Activated CD8-positive, alpha-beta memory T cell treated with anti-CD3 and anti-CD28 coated beads for 24 hours (primary cell): ENCODE measurements around the gene SYTL5.
"Not testable (repeated sequence)": the region's sequence is repeated elsewhere in the genome, so short reads cannot be mapped to it uniquely, and the experiment has no call there.

Experiments used
- DNase-seq: peaks from one replicate; pipeline ENCODE4 v3.0.0-alpha.2; 2020

The SYTL5 gene

GRCh38 chrX:38006291-38006690 lies at the start of gene SYTL5:
TSS of gene SYTL5 (plus strand) at chrX:38006553. CDS start at chrX:38033890, 27,337 bp downstream.
- DNase-seq = no peak

- DNase-seq = no peak
These were observed 47.7 kb upstream of the SYTL5 start for GRCh38 chrX:37958525-37959211.

GRCh38 chrX:37959212-37960021 lies 46.9 kb upstream of the SYTL5 start:
- DNase-seq = no peak

GRCh38 chrX:37961118-37961517 lies 45.2 kb upstream of the SYTL5 start:
- no peak for DNase-seq

GRCh38 chrX:37967714-37968113 lies 38.6 kb upstream of the SYTL5 start:
- no peak for DNase-seq

- no peak for DNase-seq
These were observed 30.9 kb upstream of the SYTL5 start for GRCh38 chrX:37975421-37975820.

GRCh38 chrX:37976153-37976552 lies 30.2 kb upstream of the SYTL5 start:
- DNase-seq = no peak

- no peak for DNase-seq
These were observed 21.5 kb upstream of the SYTL5 start for GRCh38 chrX:37984880-37985279.

GRCh38 chrX:37986893-37987292 lies 19.5 kb upstream of the SYTL5 start:
- no peak for DNase-seq

- DNase-seq = no peak
These were observed 17.0 kb upstream of the SYTL5 start for GRCh38 chrX:37989304-37989703.

- not testable (repeated sequence) for DNase-seq
These were observed 15.1 kb upstream of the SYTL5 start for GRCh38 chrX:37991303-37991702.

GRCh38 chrX:37993176-37993575 lies 13.2 kb upstream of the SYTL5 start:
- DNase-seq = no peak

GRCh38 chrX:37993837-37994619 lies 12.3 kb upstream of the SYTL5 start:
- no peak for DNase-seq

GRCh38 chrX:37995428-37995827 lies 10.9 kb upstream of the SYTL5 start:
- no peak for DNase-seq

- no peak for DNase-seq
These were observed 9.3 kb upstream of the SYTL5 start for GRCh38 chrX:37997096-37997495.

GRCh38 chrX:37998586-37999262 lies 7.6 kb upstream of the SYTL5 start:
- DNase-seq = no peak

GRCh38 chrX:38000706-38001105 lies 5.6 kb upstream of the SYTL5 start:
- no peak for DNase-seq

- no peak for DNase-seq
These were observed 2.3 kb upstream of the SYTL5 start for GRCh38 chrX:38004046-38004445.

- no peak for DNase-seq
These were observed 425 bp downstream of the SYTL5 start for GRCh38 chrX:38006778-38007177.

- DNase-seq = no peak
These were observed 2.3 kb downstream of the SYTL5 start for GRCh38 chrX:38008658-38009057.

- DNase-seq = no peak
These were observed 3.3 kb downstream of the SYTL5 start for GRCh38 chrX:38009641-38010040.

GRCh38 chrX:38018766-38019425 lies 12.5 kb downstream of the SYTL5 start:
- DNase-seq = no peak
